BE2C (cell line): ENCODE results near the gene ANO1.

Experiments used
- DNase-seq: peaks from one replicate; pipeline ENCODE4 v3.0.0-alpha.2; 2020
- H3K27me3 ChIP-seq: fragments of 250-450 bp; sonication (Bioruptor Pico); 2 replicates; pipeline ENCODE4 v1.5.1; 2020; ENCODE audit warnings: mild to moderate bottlenecking
- H3K36me3 ChIP-seq: fragments of 250-450 bp; sonication (Bioruptor Pico); 2 replicates; pipeline ENCODE4 v1.5.1; 2020; ENCODE audit warnings: mild to moderate bottlenecking
- H3K4me1 ChIP-seq: fragments of 250-450 bp; sonication (Bioruptor Pico); 2 replicates; pipeline ENCODE4 v1.5.1; 2020
- H3K4me3 ChIP-seq: 2 replicates; pipeline ENCODE4 v1.5.1; 2011; ENCODE audit warnings: low read depth, low read length
- H3K9me3 ChIP-seq: fragments of 250-450 bp; sonication (Bioruptor Pico); 2 replicates; pipeline ENCODE4 v1.5.1; 2020
- CTCF ChIP-seq: IDR thresholded peaks from 2 replicates; pipeline ENCODE4 v1.5.1; 2012; ENCODE audit warnings: mild to moderate bottlenecking, low read depth, low read length

ANO1 gene

GRCh38 chr11:70127653-70128434 is 49.7 kb downstream of the ANO1 start:
- Histone ChIP-seq H3K4me1 (peaks cover under 1% of the 10 kb centered on the region; the same call in 1 of the 2 replicates), H3K36me3 (no peaks in the 10 kb centered on the region), H3K9me3 (no peaks in the 10 kb centered on the region), H3K27me3 (no peaks in the 10 kb centered on the region), H3K4me3 (no peak overlapping the region)
- TF ChIP-seq CTCF: no peak
- no peak for DNase-seq

DNA sequence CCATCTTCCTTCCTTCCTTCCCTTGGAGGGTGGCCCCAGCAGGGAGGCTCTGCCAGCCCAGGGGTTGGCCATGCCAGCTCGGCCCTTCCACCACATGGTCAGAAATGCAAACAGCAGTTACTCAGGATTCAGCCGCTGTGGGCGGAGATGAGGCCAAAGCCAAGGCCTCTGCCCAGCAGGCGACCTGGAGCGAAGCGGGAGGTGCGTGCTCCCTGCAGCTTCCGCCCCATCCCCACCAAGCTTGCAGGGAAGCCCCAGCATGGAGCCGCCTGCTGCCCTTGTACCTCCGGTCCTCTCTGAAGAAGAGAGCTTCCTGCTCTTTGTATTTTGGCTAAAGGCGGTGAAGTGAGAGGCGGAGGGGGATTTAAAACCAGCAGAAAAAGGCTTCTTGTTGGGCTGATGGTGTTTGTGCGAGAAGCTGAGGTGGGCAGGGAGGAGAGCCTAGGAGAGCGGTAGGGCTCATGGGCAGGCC is 50.4 kb downstream of the ANO1 start:
- no peak for TF ChIP-seq CTCF
- no peak for DNase-seq
- Histone ChIP-seq H3K9me3 (no peaks in the 10 kb centered on the region), H3K36me3 (no peaks in the 10 kb centered on the region), H3K4me1 (no peaks in the 10 kb centered on the region), H3K4me3 (no peak overlapping the region), H3K27me3 (no peaks in the 10 kb centered on the region)

DNA sequence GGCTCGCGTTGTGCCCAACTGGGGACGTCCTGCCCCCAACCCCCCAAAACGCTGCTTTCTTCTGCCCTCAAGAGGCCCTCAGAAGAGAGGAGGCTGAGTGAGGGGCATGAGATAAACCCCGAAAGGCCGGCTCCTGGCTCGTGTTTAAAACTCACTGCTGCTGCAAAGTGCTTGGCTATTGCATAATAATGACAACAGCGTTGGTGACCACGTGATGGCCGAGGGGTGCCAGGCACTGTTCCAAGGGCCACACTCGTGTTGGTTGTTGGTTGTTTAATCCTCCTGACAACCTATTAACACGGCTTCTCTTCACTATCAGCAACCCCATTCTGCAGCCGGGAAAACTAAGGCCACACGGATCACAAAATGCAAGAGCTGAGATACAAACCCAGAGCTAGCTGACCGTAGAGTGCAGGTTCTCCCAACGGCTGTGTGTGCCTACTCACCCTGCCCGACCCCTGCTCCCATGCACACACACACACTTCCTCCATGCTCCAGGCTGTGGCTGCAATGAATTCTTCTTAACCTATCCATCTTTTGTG is 51.0 kb downstream of the ANO1 start:
- TF ChIP-seq CTCF: no peak
- no peak overlapping the region for H3K4me3 ChIP-seq
- no peaks in the 10 kb centered on the region for H3K36me3 ChIP-seq
- H3K27me3 ChIP-seq: no peaks in the 10 kb centered on the region
- no peaks in the 10 kb centered on the region for H3K9me3 ChIP-seq
- H3K4me1 ChIP-seq: no peaks in the 10 kb centered on the region
- no peak for DNase-seq

- no peaks in the 10 kb centered on the region for H3K36me3 ChIP-seq
- no peak overlapping the region for H3K4me3 ChIP-seq
- H3K9me3 ChIP-seq: no peaks in the 10 kb centered on the region
- DNase-seq: no peak
- H3K27me3 ChIP-seq: no peaks in the 10 kb centered on the region
- TF ChIP-seq CTCF: no peak
- no peaks in the 10 kb centered on the region for H3K4me1 ChIP-seq
These were observed 52.5 kb downstream of the ANO1 start for GRCh38 chr11:70130636-70131035.

GRCh38 chr11:70131606-70132190 is 53.6 kb downstream of the ANO1 start:
- Histone ChIP-seq H3K36me3 (no peaks in the 10 kb centered on the region), H3K4me3 (no peak overlapping the region), H3K4me1 (no peaks in the 10 kb centered on the region), H3K9me3 (no peaks in the 10 kb centered on the region), H3K27me3 (no peaks in the 10 kb centered on the region)
- TF ChIP-seq CTCF: no peak
- DNase-seq: no peak

DNA sequence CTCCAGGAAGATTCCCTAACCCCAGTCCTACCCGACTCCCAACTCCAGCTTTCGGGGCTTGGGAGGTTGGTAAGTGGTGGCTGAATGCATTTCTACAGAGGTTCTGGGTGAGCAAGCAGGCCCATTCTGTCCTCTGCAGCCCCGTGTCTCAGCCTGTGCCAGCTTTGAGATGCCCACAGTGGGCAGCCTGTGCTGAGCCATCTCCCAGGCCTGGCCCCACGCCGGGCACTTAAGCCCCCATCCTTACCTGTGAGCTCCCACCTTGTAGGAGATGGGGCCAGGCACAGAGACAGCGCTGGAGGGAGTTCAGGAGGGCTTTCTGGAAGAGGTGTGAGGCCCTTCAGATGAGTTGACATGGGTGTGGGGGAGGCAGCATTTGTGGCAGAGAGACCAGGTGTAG is 54.5 kb downstream of the ANO1 start:
- Histone ChIP-seq H3K4me1 (no peaks in the 10 kb centered on the region), H3K36me3 (no peaks in the 10 kb centered on the region), H3K4me3 (no peak overlapping the region), H3K27me3 (no peaks in the 10 kb centered on the region), H3K9me3 (no peaks in the 10 kb centered on the region)
- DNase-seq: no peak
- TF ChIP-seq CTCF: no peak
